HG02840 (cell line): ENCODE measurements around the gene IL12B.

Source experiments
- ATAC-seq: cut with Tn5 transposase; IDR thresholded peaks from one replicate; pipeline ENCODE4 v1.9.1; 2021; ENCODE audit warnings: mild to moderate bottlenecking, moderate library complexity, moderate number of reproducible peaks; ENCODE audit not compliant: unreplicated experiment, low FRiP score

The IL12B gene

GRCh38 chr5:159336586-159336985 is 6.3 kb upstream of the IL12B start:
- no peak for ATAC-seq

DNA sequence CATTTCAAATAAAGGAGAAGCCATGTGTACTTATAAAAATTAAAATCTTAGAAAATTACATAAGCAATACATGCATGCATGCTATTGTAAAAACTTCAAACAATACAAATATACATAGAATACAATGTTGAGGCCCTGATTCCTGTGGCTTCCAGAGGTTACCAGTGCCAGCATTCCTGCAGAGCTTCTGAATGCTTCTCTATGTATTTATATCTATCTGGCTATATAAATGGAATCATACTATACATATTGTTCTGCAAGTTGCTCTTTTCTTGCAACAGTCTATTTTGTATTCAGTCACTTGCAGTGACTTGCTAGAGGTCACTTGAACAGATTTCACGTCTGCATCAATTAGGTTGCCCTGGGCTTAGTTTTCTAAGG is 3.2 kb upstream of the IL12B start:
- ATAC-seq = no peak

- ATAC-seq = no peak
These were observed 2.7 kb upstream of the IL12B start for GRCh38 chr5:159332800-159333544.

DNA sequence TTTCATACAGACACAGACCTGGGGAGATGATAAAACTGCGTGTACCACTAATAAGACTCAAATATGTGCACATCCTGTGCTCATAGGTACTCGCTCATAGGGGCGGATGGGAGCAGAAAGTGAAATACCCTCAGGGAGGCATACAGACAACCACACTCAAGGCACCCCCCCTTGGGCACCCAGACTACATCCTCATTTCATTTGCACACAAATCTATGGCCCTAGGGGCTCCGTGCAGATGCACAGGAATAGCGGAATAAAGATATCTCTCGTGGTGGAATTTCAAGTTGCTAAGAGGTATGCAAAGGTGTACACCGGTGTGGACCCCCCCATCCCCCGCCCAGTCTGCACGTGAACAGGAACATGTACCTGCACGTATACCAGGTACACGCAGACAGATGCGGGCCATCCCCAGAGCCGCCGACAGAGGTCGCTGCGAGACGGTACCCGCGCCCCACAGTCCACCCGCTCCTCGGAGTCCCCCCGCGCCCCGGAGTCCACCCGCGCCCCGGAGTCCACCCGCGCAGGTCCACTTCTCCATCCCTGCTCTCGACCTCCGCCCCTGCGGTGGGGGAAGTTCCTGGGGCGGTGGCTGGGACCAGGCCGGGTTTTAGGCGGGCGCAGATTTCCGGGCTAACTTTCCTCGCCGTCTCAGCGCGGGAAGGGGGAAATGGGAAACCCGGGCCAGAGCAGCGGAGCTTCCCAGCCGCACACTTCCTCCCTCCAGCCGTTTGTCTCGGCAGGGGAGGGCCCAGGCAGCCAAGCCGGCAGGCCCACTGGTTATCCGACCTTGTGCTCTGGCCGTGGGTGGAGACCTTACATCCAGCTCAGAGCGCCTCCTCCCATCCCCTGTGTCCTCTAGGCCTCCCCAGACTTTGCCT is 1.0 kb upstream of the IL12B start:
- ATAC-seq = peak; percentile 53

DNA sequence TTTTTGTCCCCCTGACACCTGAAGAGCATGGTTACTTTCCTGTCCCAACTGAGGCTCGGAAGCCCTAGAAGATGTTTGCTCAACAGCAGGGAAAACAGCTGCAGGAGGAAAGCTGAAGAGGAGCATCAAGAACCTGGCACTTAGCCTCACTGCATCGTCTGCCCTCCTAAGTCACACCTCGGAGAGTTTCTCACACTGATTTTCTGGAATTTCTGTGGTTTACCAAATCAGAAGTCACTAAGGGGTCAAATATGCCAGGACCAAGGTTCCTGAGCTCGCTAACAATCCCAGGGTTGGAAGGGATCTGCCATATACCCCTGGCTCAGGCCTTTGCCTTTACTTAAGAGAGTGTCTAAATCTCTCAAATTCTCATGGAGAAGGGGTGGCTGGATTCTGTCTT is 5.3 kb downstream of the IL12B start:
- no peak for ATAC-seq

DNA sequence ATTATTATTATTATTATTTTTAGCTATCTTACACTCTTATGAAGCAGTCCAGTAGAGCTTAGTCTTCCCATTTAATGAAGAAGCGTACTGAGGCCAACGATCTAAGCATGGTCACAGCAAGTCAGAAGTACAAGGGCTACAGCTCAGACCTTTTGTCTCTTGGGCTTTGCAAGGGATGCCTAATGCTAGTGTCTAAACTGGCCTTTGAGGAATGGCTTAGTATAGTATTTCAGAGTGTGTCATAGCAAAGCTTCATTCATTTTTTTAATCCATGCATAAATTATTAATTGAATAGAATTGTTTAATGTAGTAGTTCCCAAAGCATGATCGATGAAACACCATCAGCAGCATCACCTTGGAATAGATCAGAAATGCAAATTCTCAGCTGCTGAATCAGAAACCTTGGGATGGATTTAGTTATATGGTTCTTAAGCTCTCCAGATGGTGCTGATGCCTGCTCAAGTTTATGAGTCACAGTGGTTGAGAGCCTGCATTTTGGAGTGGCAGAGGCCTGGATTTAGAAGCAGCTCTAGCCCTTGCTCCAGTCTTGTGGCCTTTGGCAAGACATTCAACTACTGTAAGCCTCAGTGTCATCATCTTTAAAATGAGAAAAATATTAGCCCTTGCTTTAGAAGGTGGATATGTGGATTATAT is 6.1 kb downstream of the IL12B start:
- no peak for ATAC-seq

DNA sequence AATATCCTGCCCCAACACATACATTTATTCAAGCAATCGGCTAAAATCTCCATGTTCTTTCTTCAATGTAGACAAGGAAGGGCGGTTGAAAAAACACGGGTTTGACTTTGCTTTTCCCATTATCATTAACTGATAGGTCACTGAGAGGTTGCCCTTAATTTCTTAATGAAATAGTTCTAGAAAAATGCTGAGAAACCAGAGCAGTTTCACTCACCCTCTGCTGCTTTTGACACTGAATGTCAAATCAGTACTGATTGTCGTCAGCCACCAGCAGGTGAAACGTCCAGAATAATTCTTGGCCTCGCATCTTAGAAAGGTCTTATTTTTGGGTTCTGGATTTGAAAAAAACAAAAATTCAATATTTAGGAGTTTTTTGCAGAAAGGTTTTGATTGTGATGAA is 8.1 kb downstream of the IL12B start:
- ATAC-seq = no peak

DNA sequence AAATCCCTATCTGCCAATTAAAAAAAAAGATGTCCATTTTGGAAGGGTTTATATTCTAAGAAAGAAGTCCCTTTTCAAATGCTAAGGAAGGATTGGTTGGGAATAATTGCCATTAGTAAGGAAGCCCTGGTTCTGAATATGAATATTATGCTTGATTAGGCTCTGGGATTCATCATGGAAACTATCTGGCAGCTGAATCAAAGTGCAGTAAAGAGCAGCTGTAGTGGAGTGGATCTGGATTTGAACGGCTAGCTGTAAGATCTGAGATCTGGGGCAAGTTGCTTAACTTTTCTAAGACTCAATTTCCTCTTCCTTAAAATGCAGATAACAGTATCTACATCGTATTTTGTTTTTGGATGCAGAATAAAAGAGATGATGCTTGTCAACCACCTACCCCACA is 10.5 kb downstream of the IL12B start:
- ATAC-seq = no peak

DNA sequence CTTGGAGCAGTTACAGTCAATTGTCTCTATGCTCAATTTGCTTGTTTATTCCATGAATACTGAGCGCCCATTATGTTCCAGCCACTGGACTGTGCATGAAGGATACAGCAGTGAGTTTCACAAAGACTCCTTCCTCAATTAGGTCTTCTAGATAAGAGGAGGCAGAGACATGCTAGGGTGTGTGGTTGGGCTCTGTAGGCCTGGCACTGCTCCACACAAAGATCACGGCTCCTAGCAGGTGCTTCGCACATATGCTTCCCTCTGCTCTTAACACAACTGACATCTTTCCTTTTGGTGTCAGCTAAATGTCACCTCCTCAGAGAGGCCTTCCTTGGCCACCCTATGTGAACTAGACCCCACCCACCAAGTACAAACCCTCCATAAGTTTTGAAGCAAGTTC is 10.9 kb downstream of the IL12B start:
- ATAC-seq = no peak

DNA sequence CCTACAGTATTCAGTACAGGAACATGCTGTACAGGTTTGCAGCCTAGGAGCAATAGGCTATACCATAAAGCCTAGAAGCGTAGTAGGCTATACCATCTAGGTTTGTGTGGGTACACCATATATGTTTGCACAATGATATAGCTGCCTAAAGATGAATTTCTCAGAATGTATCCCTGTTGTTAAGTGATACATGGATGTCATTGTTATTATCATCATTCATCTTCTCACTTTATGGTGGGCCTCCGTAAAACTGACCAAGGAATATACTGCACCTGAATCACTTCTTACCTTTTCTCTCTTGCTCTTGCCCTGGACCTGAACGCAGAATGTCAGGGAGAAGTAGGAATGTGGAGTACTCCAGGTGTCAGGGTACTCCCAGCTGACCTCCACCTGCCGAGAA is 11.8 kb downstream of the IL12B start:
- no peak for ATAC-seq

DNA sequence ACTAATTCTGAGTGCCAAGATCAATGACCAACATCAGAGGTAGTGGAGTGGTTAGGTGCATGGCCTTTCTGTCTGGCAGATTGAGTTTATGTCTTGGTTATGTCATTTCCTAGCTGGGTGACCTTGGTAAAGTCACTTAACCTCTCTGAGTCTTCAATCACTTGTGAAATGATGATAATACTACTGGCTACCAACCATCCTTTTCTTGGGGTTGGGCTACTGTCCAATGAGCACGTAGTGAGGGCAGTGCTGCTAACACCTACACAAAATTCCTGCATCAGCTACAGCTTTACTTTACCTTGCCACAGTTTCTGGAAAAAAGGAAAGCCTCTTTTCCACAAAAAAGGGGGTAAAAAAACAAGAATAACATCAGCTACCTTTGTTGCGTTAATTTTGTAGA is 12.4 kb downstream of the IL12B start:
- no peak for ATAC-seq

DNA sequence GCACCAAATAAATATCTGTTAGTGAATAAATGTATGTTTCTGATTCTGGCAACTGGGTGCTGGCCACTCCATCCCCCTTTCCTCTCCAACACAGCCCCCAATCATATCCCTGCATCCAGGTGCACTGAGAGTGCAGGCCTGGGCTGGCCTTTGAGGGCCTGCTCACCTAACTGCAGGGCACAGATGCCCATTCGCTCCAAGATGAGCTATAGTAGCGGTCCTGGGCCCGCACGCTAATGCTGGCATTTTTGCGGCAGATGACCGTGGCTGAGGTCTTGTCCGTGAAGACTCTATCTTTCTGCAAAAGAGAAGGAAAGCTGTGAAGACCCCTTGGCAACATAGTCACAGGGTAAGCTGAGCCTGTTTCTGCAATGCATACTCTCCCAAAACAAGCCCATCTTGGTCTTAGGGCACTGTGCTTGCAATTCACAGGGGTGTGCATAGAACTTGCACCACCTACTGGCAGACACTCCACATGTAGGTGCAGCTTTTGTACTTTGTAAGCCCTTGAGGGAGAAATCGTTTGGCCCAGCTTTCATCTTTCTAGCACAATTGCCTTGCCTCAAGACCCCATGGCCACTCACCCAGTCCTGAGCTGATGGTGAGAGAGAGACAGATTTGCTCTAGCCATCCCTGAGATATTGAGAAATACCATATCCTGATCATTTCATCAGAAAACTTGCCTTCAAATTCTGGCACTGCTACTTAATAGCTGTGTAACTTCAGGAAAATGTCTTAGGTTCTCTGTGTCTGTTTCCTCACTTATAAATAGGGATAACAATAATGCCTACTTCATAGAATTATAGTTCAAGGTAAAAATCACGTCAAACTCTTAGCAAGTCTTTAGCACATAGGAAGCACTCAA is 13.5 kb downstream of the IL12B start:
- no peak for ATAC-seq

GRCh38 chr5:159313197-159313596 is 17.1 kb downstream of the IL12B start:
- ATAC-seq = no peak

GRCh38 chr5:159311063-159311462 is 19.2 kb downstream of the IL12B start:
- no peak for ATAC-seq

DNA sequence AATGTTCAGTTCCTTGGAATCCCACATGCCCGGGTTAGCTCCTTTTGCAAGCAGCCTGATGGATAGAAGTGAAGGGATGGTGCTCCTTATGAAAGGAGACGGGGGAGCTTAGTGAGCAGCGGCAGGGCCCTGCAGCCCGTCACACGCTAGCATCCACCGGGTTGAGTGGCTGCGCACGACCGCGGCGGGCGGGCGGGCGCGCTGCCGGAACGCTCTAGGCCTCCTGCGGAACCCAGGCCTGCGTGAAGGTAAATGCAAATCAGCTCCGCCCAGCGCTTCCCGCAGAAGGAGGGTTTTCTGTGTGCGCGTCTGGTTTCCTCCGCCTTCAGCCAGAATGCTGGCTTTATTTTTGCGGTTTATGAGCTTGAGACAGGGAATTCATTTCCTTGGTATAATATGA is 19.8 kb downstream of the IL12B start:
- no peak for ATAC-seq

- ATAC-seq = no peak
These were observed 20.4 kb downstream of the IL12B start for GRCh38 chr5:159309689-159310433.

DNA sequence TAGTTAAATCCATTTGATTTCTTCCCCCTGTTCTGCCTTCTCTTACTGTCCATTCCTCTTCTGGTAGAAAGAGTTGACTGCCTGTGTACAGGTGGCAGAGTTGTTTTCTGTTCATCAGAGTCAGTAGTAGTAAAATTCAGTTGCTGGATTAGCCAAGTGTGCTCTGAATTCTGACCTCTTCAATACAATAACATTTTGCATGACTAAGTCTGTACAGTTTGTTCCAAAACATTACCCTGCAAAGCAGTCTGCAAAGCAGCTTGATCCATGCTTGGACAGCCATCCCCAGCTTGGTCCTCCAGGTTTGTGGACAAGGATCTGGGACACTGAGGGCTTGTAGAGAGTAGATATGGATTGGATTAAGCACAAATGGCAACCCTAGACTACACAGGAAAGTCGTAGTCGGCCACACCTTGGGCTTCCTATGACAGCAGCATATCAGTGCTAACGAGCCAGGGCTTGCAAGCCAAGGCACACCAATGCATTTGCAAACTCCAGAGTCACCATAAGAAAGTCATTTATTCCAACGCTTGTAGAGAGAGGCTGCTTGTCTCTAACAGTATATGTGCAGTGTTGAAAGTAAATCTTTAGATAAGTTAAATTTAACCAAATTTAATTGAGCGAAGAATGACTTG is 25.2 kb downstream of the IL12B start:
- no peak for ATAC-seq

DNA sequence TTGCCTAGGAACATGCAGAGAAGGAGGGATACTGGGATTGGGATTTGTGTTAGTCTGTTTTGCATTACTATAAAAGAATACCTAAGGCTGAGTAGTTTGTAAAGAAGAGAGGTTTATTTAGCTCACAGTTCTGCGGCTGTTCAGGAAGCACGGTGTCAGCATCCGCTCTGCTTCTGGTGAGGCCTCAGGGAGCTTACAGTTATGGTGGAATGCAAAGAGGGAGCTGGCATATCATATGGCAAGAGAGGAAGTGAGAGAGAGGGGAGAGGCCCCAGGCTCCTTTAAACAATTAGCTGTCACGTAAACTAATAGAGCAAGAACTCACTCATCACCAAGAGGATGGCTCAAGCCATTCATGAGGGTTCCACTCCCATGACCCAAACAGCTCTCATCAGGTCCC is 27.0 kb downstream of the IL12B start:
- no peak for ATAC-seq
